Measurements from ENCODE around the gene EHD3. TPM values are rescaled to one million over a fixed set of nuclear protein-coding genes. Genes with fewer than 3 reads are reported as not detected.

The EHD3 gene
- total and polyA plus RNA-seq, 11 donors, result 8.9 to 31.9 (median 24.0) TPM

DNA sequence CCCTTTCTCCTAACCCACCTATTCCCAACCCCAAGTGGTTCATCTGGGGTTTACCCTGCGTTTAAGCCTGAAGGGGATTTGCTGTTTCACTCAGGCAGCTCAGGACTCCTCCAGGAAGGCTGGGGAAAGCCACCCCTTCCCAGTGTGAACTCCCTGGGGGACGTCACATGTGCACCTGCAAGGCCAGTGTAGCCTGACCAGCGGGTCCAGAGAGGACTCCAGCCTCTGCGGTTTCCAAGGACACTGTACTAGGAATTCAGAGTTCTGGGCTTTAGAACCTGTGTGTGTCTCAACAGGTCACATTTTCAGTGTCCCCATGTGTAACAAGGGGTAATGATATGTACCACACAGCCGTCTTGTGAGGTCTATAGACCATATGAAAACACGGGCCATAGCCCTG is 17.9 kb downstream of the EHD3 start:
- Histone ChIP-seq H3K27ac (no peak overlapping the region), H3K27me3 (no peaks in the 10 kb centered on the region), H3K4me3 (no peak overlapping the region), H3K9me3 (no peaks in the 10 kb centered on the region), H3K36me3 (peaks cover 0 to 50% (median 15%) of the 10 kb centered on the region in 9 donors), H3K4me1 (peaks cover 0 to 18% (median 6%) of the 10 kb centered on the region in 12 donors)
- DNase-seq (peak in 1 of 5 donors; percentile 9), ATAC-seq (no peak)
- intact Hi-C loops (cut with DNase I), result no loop called here
- WGBS, 4 donors, result 91 to 98% (median 94%) methylated on average over 5 to 6 of the region's 6 CpGs
- no peak for TF ChIP-seq POLR2A (IDR thresholded peaks at IDR 0.05)
- TF ChIP-seq, protein P1, sequence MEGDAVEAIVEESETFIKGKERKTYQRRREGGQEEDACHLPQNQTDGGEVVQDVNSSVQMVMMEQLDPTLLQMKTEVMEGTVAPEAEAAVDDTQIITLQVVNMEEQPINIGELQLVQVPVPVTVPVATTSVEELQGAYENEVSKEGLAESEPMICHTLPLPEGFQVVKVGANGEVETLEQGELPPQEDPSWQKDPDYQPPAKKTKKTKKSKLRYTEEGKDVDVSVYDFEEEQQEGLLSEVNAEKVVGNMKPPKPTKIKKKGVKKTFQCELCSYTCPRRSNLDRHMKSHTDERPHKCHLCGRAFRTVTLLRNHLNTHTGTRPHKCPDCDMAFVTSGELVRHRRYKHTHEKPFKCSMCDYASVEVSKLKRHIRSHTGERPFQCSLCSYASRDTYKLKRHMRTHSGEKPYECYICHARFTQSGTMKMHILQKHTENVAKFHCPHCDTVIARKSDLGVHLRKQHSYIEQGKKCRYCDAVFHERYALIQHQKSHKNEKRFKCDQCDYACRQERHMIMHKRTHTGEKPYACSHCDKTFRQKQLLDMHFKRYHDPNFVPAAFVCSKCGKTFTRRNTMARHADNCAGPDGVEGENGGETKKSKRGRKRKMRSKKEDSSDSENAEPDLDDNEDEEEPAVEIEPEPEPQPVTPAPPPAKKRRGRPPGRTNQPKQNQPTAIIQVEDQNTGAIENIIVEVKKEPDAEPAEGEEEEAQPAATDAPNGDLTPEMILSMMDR (IDR thresholded peaks at IDR 0.05), result no peak

DNA sequence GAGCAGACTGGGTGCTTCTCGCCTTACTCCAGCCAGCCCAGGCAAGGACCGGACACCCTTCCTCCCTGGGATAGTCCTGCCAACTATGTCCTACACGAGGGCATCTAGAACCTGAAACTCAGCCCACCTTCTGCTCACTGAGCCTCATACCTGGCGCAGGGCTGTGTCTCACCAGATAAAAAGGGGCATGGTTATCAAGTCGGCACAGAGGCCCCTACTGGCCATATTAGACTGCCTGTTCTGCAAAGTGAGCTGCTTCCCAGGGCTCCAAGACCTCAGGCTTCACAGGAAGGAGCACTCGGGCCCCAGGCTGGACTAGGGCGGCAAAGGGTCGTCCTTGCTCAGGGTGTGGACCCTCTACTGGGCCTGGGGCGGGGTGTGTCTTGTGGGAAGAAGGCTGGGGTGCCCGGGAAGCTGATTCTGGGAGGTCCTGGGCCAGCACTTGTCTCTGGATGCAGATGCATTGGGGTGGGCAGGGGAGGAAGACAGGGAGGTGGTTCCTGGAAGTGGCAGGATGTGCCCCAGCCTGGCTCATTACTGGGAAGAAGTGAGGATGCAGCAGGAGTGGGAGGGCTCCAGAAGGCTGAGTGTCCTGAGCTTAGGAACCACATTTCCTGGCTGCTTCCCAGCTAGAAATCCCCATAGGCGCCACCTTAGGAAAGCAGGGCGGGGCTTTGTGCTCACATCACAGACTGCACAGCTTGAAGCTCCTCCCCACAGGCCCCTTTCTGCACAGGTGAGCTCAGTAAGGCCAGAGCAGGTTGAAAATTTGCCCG is 19.6 kb downstream of the EHD3 start:
- peaks cover 0 to 38% (median 5%) of the 10 kb centered on the region in 9 donors for H3K36me3 ChIP-seq
- no peaks in the 10 kb centered on the region for H3K27me3 ChIP-seq
- ATAC-seq (no peak), DNase-seq (peak in 1 of 5 donors; percentile 19)
- no peak overlapping the region for H3K27ac ChIP-seq
- intact Hi-C loops (cut with DNase I), result no loop called here
- no peak overlapping the region for H3K4me3 ChIP-seq
- no peaks in the 10 kb centered on the region for H3K9me3 ChIP-seq
- no peak for TF ChIP-seq POLR2A (IDR thresholded peaks at IDR 0.05)
- TF ChIP-seq, protein P1 (IDR thresholded peaks at IDR 0.05), result no peak
- peaks cover 0 to 26% (median 6%) of the 10 kb centered on the region in 12 donors for H3K4me1 ChIP-seq
- 72 to 85% (median 79%) methylated on average over 10 to 13 of the region's 13 CpGs for WGBS, 4 donors

DNA sequence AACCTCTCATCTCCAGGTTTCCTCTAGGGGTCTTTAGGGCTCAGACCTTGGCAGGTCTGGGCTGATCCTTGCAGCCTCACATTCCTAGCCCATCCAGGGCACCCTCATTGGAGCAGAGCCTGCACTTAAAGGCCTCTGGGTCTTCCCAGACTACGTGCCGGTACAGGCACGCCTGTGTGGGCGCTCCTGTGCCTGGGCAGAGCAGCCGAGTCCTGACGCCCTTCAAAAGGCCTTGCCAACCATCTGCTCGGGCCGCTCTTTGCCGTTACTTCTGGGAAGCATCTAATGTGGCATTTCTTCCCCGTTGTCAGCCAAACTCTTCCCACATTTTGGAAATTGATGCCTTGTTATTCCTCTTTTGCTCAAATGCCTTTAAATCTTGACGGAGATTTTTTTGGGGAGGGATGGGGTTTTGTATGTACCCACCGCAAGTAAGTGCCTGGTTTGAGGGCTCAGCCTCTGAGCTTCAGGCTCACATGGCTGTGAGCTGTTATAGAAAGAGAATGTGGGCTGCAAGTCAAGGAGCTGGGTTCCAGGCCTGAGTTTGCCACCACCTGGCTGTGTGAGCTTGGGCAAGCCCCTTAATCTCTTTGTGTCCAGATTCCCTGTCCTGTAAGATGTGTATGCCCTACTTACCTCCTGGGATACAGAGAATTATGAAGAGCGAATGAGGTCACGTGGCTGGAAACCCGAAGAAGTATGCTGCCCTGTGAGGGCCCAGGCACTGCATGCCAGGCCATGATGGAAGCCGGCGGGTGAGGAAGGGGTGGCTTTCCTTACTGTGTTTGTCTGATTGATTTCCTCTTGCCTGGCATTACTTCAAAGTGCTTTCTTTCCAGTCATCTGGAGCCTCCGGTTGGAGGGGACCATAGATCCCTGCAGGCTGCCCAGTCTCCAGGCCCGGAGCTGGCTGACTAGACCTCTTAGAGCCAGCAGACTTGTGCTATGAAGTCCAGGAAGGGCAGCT is 20.6 kb downstream of the EHD3 start:
- intact Hi-C loops (cut with DNase I), result no loop called here
- 82 to 89% (median 88%) methylated on average over 19 of the region's 19 CpGs for WGBS, 4 donors

More for the DNA sequence above, 20.6 kb downstream of the EHD3 start:
- Histone ChIP-seq H3K9me3 (no peaks in the 10 kb centered on the region), H3K27me3 (no peaks in the 10 kb centered on the region), H3K36me3 (peaks cover 0 to 28% (median 0%) of the 10 kb centered on the region in 9 donors), H3K4me3 (no peak overlapping the region), H3K4me1 (peaks cover 0 to 26% (median 6%) of the 10 kb centered on the region in 12 donors), H3K27ac (no peak overlapping the region)
- TF ChIP-seq POLR2A (IDR thresholded peaks at IDR 0.05), result no peak
- TF ChIP-seq, protein P1 (IDR thresholded peaks at IDR 0.05), result no peak
- ATAC-seq (no peak), DNase-seq (peak in 1 of 5 donors; percentile 16)
